Mesodermal cell (in vitro differentiated cells): ENCODE results near the gene CPA2.

ENCODE experiments used
- H3K27ac ChIP-seq: 2 replicates; pipeline ENCODE4 v1.7.0; 2013; ENCODE audit warnings: mild to moderate bottlenecking, low read depth, low read length, moderate library complexity; ENCODE audit not compliant: severe bottlenecking
- H3K36me3 ChIP-seq: 2 replicates; pipeline ENCODE4 v1.7.1; 2013; ENCODE audit warnings: mild to moderate bottlenecking, low read length, moderate library complexity; ENCODE audit not compliant: control insufficient read depth, insufficient read depth
- H3K4me1 ChIP-seq: one replicate; pipeline ENCODE4 v1.7.1; 2013; ENCODE audit warnings: mild to moderate bottlenecking, low read length; ENCODE audit not compliant: insufficient read depth, control insufficient read depth, poor library complexity, severe bottlenecking
- H3K4me3 ChIP-seq: 2 replicates; pipeline ENCODE4 v1.7.0; 2013; ENCODE audit warnings: low read length, control low read depth, mild to moderate bottlenecking; ENCODE audit not compliant: insufficient read depth, poor library complexity, severe bottlenecking; ENCODE audit errors: extremely low read depth
- H3K9me3 ChIP-seq: 2 replicates; pipeline ENCODE4 v1.7.1; 2013; ENCODE audit warnings: mild to moderate bottlenecking, low read length, moderate library complexity; ENCODE audit not compliant: control insufficient read depth
- WGBS, 2 experiments: methylation state at CpG; one replicate each; pipeline ENCODE4 v1.1.5; 2013; ENCODE audit warnings: missing lambda C conversion rate in 2 of 2; ENCODE audit not compliant: insufficient coverage in 2 of 2; 5-methylcytosine and 5-hydroxymethylcytosine counted together

The CPA2 gene

GRCh38 chr7:130254555-130254954, 12.1 kb upstream of the CPA2 start:
- 77% methylated on average over 6 of the region's 6 CpGs for WGBS, 2 experiments
- Histone ChIP-seq H3K36me3 (no peaks in the 10 kb centered on the region), H3K4me3 (no peak overlapping the region), H3K9me3 (peaks cover 13% of the 10 kb centered on the region), H3K27ac (no peak overlapping the region), H3K4me1 (no peaks in the 10 kb centered on the region)

GRCh38 chr7:130256704-130257103, 10.0 kb upstream of the CPA2 start:
- 31 to 61% methylated on average over 2 of the region's 2 CpGs for WGBS, 2 experiments
- Histone ChIP-seq H3K9me3 (peaks cover 17% of the 10 kb centered on the region), H3K27ac (no peak overlapping the region)

DNA sequence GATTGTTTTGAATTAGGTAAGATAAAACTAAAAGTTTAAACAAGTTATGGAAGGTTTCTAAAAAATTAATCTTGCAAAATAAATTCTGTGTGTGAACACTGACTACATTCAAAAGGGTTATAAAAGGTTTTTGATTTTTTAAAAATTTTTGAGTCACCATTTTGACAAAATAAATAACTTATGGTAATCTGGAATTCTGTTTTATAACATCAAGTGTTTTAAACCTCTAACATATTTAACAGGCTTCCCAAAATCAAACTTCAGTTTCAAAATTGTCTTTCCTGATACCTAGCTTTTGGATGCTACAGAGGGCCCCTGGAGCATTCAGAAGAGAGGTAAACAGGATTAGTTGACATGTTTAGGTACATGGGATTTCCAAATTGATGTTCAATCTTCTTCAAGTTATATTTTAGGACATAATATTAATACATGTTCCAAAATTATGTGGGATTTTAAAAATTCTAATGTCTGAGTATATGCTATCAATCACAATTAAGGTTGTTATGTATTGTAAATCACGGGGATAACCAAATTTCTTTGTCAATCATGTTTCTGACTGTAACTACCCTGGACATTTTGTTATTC, 8.1 kb upstream of the CPA2 start:
- no peaks in the 10 kb centered on the region for H3K4me1 ChIP-seq
- WGBS, 2 experiments: 80% methylated on average over 1 of the region's 1 CpG; no CpG with 5 or more reads in 1 of the 2 experiments
- H3K4me3 ChIP-seq: no peak overlapping the region
- H3K36me3 ChIP-seq: no peaks in the 10 kb centered on the region
- no peak overlapping the region for H3K27ac ChIP-seq
- H3K9me3 ChIP-seq: peaks cover 17% of the 10 kb centered on the region

More at GRCh38 chr7:130256704-130257103, 10.0 kb upstream of the CPA2 start:
- Histone ChIP-seq H3K36me3 (no peaks in the 10 kb centered on the region), H3K4me1 (no peaks in the 10 kb centered on the region), H3K4me3 (no peak overlapping the region)

GRCh38 chr7:130262448-130262847, 4.2 kb upstream of the CPA2 start:
- 75 to 88% methylated on average over 2 of the region's 2 CpGs for WGBS, 2 experiments
- Histone ChIP-seq H3K4me1 (peaks cover 11% of the 10 kb centered on the region), H3K4me3 (no peak overlapping the region), H3K9me3 (peaks cover 13% of the 10 kb centered on the region), H3K36me3 (no peaks in the 10 kb centered on the region), H3K27ac (no peak overlapping the region)

DNA sequence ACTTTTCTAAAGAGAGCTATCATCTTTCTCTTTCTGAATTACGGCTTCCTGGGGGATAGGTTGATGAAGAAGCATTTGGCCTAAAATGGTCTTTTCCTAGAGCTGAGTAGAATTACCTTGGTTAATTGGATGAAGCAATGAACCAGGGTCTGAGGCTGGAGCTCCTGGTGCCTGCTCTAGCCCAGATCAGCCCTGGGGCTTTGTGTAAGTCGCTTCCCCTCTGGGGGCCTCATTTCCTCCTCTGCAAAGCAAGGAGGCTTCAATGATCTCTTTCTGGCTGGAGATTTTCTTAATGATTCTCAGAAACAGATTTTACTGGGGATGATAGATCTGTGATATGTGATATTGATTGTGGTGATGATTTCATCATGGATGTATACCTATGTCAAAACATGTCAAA, 3.5 kb upstream of the CPA2 start:
- no peak overlapping the region for H3K27ac ChIP-seq
- 60% methylated on average over 1 of the region's 2 CpGs; no CpG with 5 or more reads in 1 of the 2 experiments for WGBS, 2 experiments

DNA sequence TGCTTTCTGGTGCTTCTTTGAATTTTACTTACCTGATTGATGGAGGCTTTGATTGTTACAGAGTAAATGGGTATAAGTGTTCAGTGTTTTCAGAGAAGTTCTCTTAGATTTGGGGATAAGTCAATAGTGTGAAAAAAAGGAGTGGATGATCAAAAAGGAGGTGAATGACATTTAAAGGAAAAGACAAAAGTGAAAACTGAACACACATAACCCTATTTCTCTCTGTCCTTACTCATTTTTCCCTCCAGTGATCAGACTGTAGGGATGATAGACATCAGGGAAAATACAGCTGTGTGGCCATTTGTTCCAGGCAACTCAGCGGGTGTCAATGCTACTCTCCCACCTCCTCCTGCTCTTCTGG, 278 bp downstream of the CPA2 start:
- Histone ChIP-seq H3K4me1 (peaks cover 14% of the 10 kb centered on the region), H3K36me3 (no peaks in the 10 kb centered on the region), H3K4me3 (no peak overlapping the region), H3K27ac (no peak overlapping the region), H3K9me3 (no peaks in the 10 kb centered on the region)
- WGBS, 2 experiments: 100% methylated on average over 1 of the region's 1 CpG; no CpG with 5 or more reads in 1 of the 2 experiments

More for the DNA sequence above, 3.5 kb upstream of the CPA2 start:
- Histone ChIP-seq H3K4me1 (peaks cover 11% of the 10 kb centered on the region), H3K36me3 (no peaks in the 10 kb centered on the region), H3K9me3 (peaks cover 13% of the 10 kb centered on the region), H3K4me3 (no peak overlapping the region)

- H3K4me1 ChIP-seq: peaks cover 26% of the 10 kb centered on the region
- no peak overlapping the region for H3K27ac ChIP-seq
- H3K36me3 ChIP-seq: no peaks in the 10 kb centered on the region
- H3K9me3 ChIP-seq: no peaks in the 10 kb centered on the region
- 81 to 100% methylated on average over 1 to 2 of the region's 6 CpGs for WGBS, 2 experiments
- H3K4me3 ChIP-seq: no peak overlapping the region
These were observed 2.0 kb downstream of the CPA2 start for GRCh38 chr7:130268463-130269317.

DNA sequence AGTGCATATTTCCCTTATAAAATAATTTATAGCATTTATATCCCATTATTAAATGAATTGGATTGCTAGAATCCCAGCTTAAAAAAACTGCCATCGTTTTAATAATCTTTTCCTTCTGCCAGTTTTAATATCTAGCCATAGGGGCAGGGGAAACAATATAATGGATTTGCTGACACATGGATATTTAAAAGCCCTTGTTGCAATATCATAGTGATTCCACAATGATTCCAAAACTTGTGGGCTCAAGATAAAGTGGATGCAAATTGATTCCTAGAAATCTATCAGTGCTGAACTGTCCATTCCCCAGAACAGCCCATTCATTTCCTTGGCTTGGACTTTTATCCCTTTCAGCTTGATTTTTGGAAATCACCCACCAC, 2.6 kb downstream of the CPA2 start:
- Histone ChIP-seq H3K9me3 (no peaks in the 10 kb centered on the region), H3K4me1 (peaks cover 26% of the 10 kb centered on the region), H3K4me3 (no peak overlapping the region), H3K36me3 (no peaks in the 10 kb centered on the region), H3K27ac (no peak overlapping the region)
- no CpG with 5 or more reads among the region's 1 CpG for WGBS, 2 experiments

GRCh38 chr7:130270947-130271800, 4.5 kb downstream of the CPA2 start:
- 92 to 95% methylated on average over 5 to 8 of the region's 12 CpGs for WGBS, 2 experiments
- H3K36me3 ChIP-seq: no peaks in the 10 kb centered on the region
- peak overlapping the region; percentile 36 for H3K27ac ChIP-seq
- H3K4me3 ChIP-seq: no peak overlapping the region
- no peaks in the 10 kb centered on the region for H3K9me3 ChIP-seq
- peaks cover 28% of the 10 kb centered on the region for H3K4me1 ChIP-seq

- no peak overlapping the region for H3K4me3 ChIP-seq
- no peaks in the 10 kb centered on the region for H3K9me3 ChIP-seq
- H3K27ac ChIP-seq: peak overlapping the region; percentile 93
- H3K4me1 ChIP-seq: peaks cover 26% of the 10 kb centered on the region
- H3K36me3 ChIP-seq: no peaks in the 10 kb centered on the region
- WGBS, 2 experiments: 56 to 63% methylated on average over 21 to 23 of the region's 23 CpGs
These were observed 5.9 kb downstream of the CPA2 start for GRCh38 chr7:130272381-130273080.
